ENCODE measurements around the gene PDE1C.

DNA sequence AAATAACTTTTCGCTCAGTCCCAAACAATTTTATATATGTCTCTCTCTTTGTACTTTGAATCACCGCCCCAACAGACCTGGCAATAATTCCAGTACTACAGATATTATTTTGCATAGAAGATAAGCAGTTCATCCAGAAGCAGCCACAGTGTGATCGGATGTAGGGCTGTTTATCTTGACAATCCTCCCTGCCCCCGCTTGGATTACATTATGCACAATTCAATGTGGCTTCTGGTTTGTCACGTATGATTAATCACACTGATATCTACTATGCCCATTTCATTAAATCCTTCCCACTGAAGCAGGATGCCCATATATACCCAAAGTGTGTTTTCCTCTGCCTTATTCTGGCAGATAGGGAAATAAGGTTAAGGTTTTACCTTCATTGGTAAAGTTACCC lies 115.2 kb downstream of the PDE1C start:
- TF ChIP-seq, protein P1, sequence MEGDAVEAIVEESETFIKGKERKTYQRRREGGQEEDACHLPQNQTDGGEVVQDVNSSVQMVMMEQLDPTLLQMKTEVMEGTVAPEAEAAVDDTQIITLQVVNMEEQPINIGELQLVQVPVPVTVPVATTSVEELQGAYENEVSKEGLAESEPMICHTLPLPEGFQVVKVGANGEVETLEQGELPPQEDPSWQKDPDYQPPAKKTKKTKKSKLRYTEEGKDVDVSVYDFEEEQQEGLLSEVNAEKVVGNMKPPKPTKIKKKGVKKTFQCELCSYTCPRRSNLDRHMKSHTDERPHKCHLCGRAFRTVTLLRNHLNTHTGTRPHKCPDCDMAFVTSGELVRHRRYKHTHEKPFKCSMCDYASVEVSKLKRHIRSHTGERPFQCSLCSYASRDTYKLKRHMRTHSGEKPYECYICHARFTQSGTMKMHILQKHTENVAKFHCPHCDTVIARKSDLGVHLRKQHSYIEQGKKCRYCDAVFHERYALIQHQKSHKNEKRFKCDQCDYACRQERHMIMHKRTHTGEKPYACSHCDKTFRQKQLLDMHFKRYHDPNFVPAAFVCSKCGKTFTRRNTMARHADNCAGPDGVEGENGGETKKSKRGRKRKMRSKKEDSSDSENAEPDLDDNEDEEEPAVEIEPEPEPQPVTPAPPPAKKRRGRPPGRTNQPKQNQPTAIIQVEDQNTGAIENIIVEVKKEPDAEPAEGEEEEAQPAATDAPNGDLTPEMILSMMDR (IDR thresholded peaks at IDR 0.05): no peak
- no peak for TF ChIP-seq ZFX (IDR thresholded peaks at IDR 0.05; ENCODE audit: borderline replicate concordance)
